ENCODE measurements around the gene CROCC. TPM values are rescaled to one million over a fixed set of nuclear protein-coding genes. Genes with fewer than 3 reads are reported as not detected.

CROCC gene
- total and polyA plus RNA-seq, 5 donors: 6.7 to 14.6 (median 11.5) TPM

- Histone ChIP-seq H3K27me3 (ENCODE audit: control insufficient read depth, insufficient read depth) (no peaks in the 10 kb centered on the region), H3K4me1 (ENCODE audit: control insufficient read depth, insufficient read depth, low read length) (no peaks in the 10 kb centered on the region), H3K4me3 (ENCODE audit: low read length) (no peak overlapping the region), H3K9me3 (ENCODE audit: control insufficient read depth, low read length) (no peaks in the 10 kb centered on the region), H3K27ac (ENCODE audit: low read length) (no peak overlapping the region)
- DNase-seq (peak in 1 of 3 donors; percentile 49), ATAC-seq (peak in 1 of 2 donors; percentile 22)
- WGBS: 42% methylated on average over 4 of the region's 4 CpGs
- intact Hi-C loops (cut with DNase I): loop anchor here in 1 of 4 donors (5.0 kb wide), 1 partner anchor 42 kb away; no protein-coding TSS in a partner anchor
Observed at GRCh38 chr1:17009706-17010105, 88.0 kb downstream of the CROCC start.

GRCh38 chr1:17011092-17011438 is 89.3 kb downstream of the CROCC start:
- intact Hi-C loops (cut with DNase I): loop anchor here in 1 of 4 donors (5.0 kb wide), 1 partner anchor 44 kb away; no protein-coding TSS in a partner anchor
- no peak overlapping the region for H3K27ac ChIP-seq (ENCODE audit: low read length)
- peak in 1 of 2 donors; percentile 20 for ATAC-seq

GRCh38 chr1:17011439-17012307 is 89.9 kb downstream of the CROCC start, which contains the start of gene ATP13A2:
ATP13A2 (minus strand) TSS chr1:17011928; CDS start chr1:17011738, 190 bp downstream.
- no peaks in the 10 kb centered on the region for H3K4me1 ChIP-seq (ENCODE audit: control insufficient read depth, insufficient read depth, low read length)
- no peaks in the 10 kb centered on the region for H3K27me3 ChIP-seq (ENCODE audit: control insufficient read depth, insufficient read depth)
- peak within 1 kb of the TSS; percentile 83 for H3K4me3 ChIP-seq (ENCODE audit: low read length)
- intact Hi-C loops (cut with DNase I): loop anchor here in 1 of 4 donors (5.0 kb wide), 1 partner anchor 44 kb away; no protein-coding TSS in a partner anchor
- ATAC-seq (peak; percentile 91 to 95), DNase-seq (peak; percentile 77 to 94 (median 92))
- no peak within 1 kb of the TSS for H3K27ac ChIP-seq (ENCODE audit: low read length)
- WGBS: 1% methylated on average over 94 of the region's 94 CpGs
- H3K9me3 ChIP-seq (ENCODE audit: control insufficient read depth, low read length): no peaks in the 10 kb centered on the region

More at GRCh38 chr1:17011092-17011438, 89.3 kb downstream of the CROCC start:
- Histone ChIP-seq H3K4me3 (ENCODE audit: low read length) (peak overlapping the region; percentile 83), H3K4me1 (ENCODE audit: control insufficient read depth, insufficient read depth, low read length) (no peaks in the 10 kb centered on the region), H3K9me3 (ENCODE audit: control insufficient read depth, low read length) (no peaks in the 10 kb centered on the region), H3K27me3 (ENCODE audit: control insufficient read depth, insufficient read depth) (no peaks in the 10 kb centered on the region)
- WGBS: 1% methylated on average over 15 of the region's 15 CpGs
- DNase-seq: no peak

- intact Hi-C loops (cut with DNase I): loop anchor here in 1 of 4 donors (5.0 kb wide), 1 partner anchor 46 kb away; no protein-coding TSS in a partner anchor
- Histone ChIP-seq H3K27me3 (ENCODE audit: control insufficient read depth, insufficient read depth) (no peaks in the 10 kb centered on the region), H3K4me3 (ENCODE audit: low read length) (no peak overlapping the region), H3K27ac (ENCODE audit: low read length) (no peak overlapping the region), H3K9me3 (ENCODE audit: control insufficient read depth, low read length) (no peaks in the 10 kb centered on the region), H3K4me1 (ENCODE audit: control insufficient read depth, insufficient read depth, low read length) (no peaks in the 10 kb centered on the region)
- WGBS: 65% methylated on average over 9 of the region's 9 CpGs
- ATAC-seq (no peak), DNase-seq (no peak)
Observed at GRCh38 chr1:17012775-17013490, 91.2 kb downstream of the CROCC start.

- no peaks in the 10 kb centered on the region for H3K27me3 ChIP-seq (ENCODE audit: control insufficient read depth, insufficient read depth)
- no peak overlapping the region for H3K27ac ChIP-seq (ENCODE audit: low read length)
- H3K4me3 ChIP-seq (ENCODE audit: low read length): no peak overlapping the region
- DNase-seq (no peak), ATAC-seq (no peak)
- no peaks in the 10 kb centered on the region for H3K9me3 ChIP-seq (ENCODE audit: control insufficient read depth, low read length)
- H3K4me1 ChIP-seq (ENCODE audit: control insufficient read depth, insufficient read depth, low read length): no peaks in the 10 kb centered on the region
- 70% methylated on average over 13 of the region's 13 CpGs for WGBS
- intact Hi-C loops (cut with DNase I): loop anchor here in 1 of 4 donors (5.0 kb wide), 1 partner anchor 46 kb away; no protein-coding TSS in a partner anchor
Observed at GRCh38 chr1:17013491-17014320, 92.0 kb downstream of the CROCC start.

- H3K9me3 ChIP-seq (ENCODE audit: control insufficient read depth, low read length): no peaks in the 10 kb centered on the region
- no peaks in the 10 kb centered on the region for H3K27me3 ChIP-seq (ENCODE audit: control insufficient read depth, insufficient read depth)
- H3K27ac ChIP-seq (ENCODE audit: low read length): no peak overlapping the region
- no peak overlapping the region for H3K4me3 ChIP-seq (ENCODE audit: low read length)
- 71% methylated on average over 10 of the region's 10 CpGs for WGBS
- DNase-seq (no peak), ATAC-seq (no peak)
- H3K4me1 ChIP-seq (ENCODE audit: control insufficient read depth, insufficient read depth, low read length): no peaks in the 10 kb centered on the region
- intact Hi-C loops (cut with DNase I): loop anchor here in 1 of 4 donors (5.0 kb wide), 2 partner anchors 37 to 48 kb away; partner anchors contain the start of gene SDHB
Observed at GRCh38 chr1:17014671-17015567, 93.2 kb downstream of the CROCC start.

- no peak for ATAC-seq
- no peak for DNase-seq
- intact Hi-C loops (cut with DNase I): loop anchor here in 1 of 4 donors (5.0 kb wide), 1 partner anchor 36 kb away; the partner anchor contains the start of gene SDHB
- Histone ChIP-seq H3K27me3 (ENCODE audit: control insufficient read depth, insufficient read depth) (no peaks in the 10 kb centered on the region), H3K9me3 (ENCODE audit: control insufficient read depth, low read length) (no peaks in the 10 kb centered on the region), H3K27ac (ENCODE audit: low read length) (no peak overlapping the region), H3K4me3 (ENCODE audit: low read length) (no peak overlapping the region), H3K4me1 (ENCODE audit: control insufficient read depth, insufficient read depth, low read length) (no peaks in the 10 kb centered on the region)
- WGBS: 66% methylated on average over 5 of the region's 5 CpGs
Observed at GRCh38 chr1:17016317-17016661, 94.6 kb downstream of the CROCC start.

- no peak overlapping the region for H3K4me3 ChIP-seq (ENCODE audit: low read length)
- no peak for DNase-seq
- ATAC-seq: no peak
Observed at GRCh38 chr1:17017435-17017834, 95.7 kb downstream of the CROCC start.

GRCh38 chr1:17018849-17019248 is 97.1 kb downstream of the CROCC start:
- intact Hi-C loops (cut with DNase I): loop anchor here in 1 of 4 donors (5.0 kb wide), 1 partner anchor 33 kb away; the partner anchor contains the start of gene SDHB
- no peak for ATAC-seq

More at GRCh38 chr1:17017435-17017834, 95.7 kb downstream of the CROCC start:
- WGBS: 90% methylated on average over 7 of the region's 7 CpGs
- Histone ChIP-seq H3K27ac (ENCODE audit: low read length) (no peak overlapping the region), H3K4me1 (ENCODE audit: control insufficient read depth, insufficient read depth, low read length) (no peaks in the 10 kb centered on the region), H3K27me3 (ENCODE audit: control insufficient read depth, insufficient read depth) (no peaks in the 10 kb centered on the region), H3K9me3 (ENCODE audit: control insufficient read depth, low read length) (no peaks in the 10 kb centered on the region)
- intact Hi-C loops (cut with DNase I): loop anchor here in 1 of 4 donors (5.0 kb wide), 1 partner anchor 35 kb away; the partner anchor contains the start of gene SDHB

More at GRCh38 chr1:17018849-17019248, 97.1 kb downstream of the CROCC start:
- no peak for DNase-seq
- 38% methylated on average over 1 of the region's 1 CpG for WGBS
- Histone ChIP-seq H3K4me3 (ENCODE audit: low read length) (no peak overlapping the region), H3K27me3 (ENCODE audit: control insufficient read depth, insufficient read depth) (no peaks in the 10 kb centered on the region), H3K4me1 (ENCODE audit: control insufficient read depth, insufficient read depth, low read length) (no peaks in the 10 kb centered on the region), H3K27ac (ENCODE audit: low read length) (no peak overlapping the region), H3K9me3 (ENCODE audit: control insufficient read depth, low read length) (no peaks in the 10 kb centered on the region)

All from right cardiac atrium (tissue), 5 donors.